Loucy (cell line): Measurements from ENCODE around the gene PRR15L.

ENCODE experiments used
- EZH2phosphoT487 ChIP-seq: fragments of 200-600 bp; IDR thresholded peaks from 2 replicates; pipeline ENCODE4 v1.6.1; 2018; ENCODE audit warnings: antibody characterized with exemption, mild to moderate bottlenecking, moderate library complexity, borderline replicate concordance
- TF ChIP-seq, protein P1 (sequence below): fragments of 200-600 bp; sonication (generic); conservative IDR thresholded peaks from 2 replicates; pipeline ENCODE4 v1.5.1; 2014; ENCODE audit warnings: mild to moderate bottlenecking, antibody characterized with exemption, low read length

DNA sequence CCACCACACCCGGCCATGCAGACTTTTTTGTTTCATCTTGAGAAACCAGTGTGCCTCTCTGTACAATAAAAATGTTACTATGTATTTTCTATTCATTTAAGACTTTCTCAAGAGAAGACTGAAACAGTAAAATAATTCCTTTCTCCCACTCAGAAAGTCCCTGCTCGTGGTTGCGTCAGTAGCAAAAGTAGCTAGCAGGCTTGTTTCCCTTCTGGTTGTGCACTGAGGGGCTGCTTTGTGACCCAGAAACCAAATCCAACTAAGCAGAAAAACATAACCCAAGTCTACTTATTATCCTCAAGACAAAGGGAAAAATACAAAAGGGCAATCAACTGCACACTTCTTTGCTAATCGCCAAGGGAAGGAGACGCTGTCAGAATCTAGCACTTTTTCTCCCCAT, 19.7 kb downstream of the PRR15L start:
- TF ChIP-seq, protein P1, sequence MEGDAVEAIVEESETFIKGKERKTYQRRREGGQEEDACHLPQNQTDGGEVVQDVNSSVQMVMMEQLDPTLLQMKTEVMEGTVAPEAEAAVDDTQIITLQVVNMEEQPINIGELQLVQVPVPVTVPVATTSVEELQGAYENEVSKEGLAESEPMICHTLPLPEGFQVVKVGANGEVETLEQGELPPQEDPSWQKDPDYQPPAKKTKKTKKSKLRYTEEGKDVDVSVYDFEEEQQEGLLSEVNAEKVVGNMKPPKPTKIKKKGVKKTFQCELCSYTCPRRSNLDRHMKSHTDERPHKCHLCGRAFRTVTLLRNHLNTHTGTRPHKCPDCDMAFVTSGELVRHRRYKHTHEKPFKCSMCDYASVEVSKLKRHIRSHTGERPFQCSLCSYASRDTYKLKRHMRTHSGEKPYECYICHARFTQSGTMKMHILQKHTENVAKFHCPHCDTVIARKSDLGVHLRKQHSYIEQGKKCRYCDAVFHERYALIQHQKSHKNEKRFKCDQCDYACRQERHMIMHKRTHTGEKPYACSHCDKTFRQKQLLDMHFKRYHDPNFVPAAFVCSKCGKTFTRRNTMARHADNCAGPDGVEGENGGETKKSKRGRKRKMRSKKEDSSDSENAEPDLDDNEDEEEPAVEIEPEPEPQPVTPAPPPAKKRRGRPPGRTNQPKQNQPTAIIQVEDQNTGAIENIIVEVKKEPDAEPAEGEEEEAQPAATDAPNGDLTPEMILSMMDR = no peak
- TF ChIP-seq EZH2phosphoT487 = no peak
